HEK293 (cell line): ENCODE results near the gene SH3BGRL3.

ENCODE experiments used
- CTCF ChIA-PET: fragments of 350-600 bp; formaldehyde crosslinking; extraction: SDS; loops from one replicate; lab custom pipeline; 2021; ENCODE audit warnings: antibody characterized with exemption; lab: Yijun Ruan, JAX
- POLR2A ChIA-PET: fragments of 300-600 bp; formaldehyde crosslinking; extraction: SDS; loops from one replicate; lab custom pipeline; 2020; ENCODE audit warnings: antibody characterized with exemption, inconsistent platforms; lab: Yijun Ruan, JAX
- H3K27ac ChIP-seq: fragments of 200-500 bp; sonication (Bioruptor generic); 2 replicates; pipeline ENCODE4 v1.5.1; 2014; ENCODE audit warnings: low read depth, low read length, control low read depth, inconsistent platforms; ENCODE audit errors: extremely low read depth
- H3K36me3 ChIP-seq, 2 experiments: fragments of 200-500 bp in 1 of 2; sonication (Bioruptor generic) in 1 of 2; 1 replicate in 1 of 2; 2 replicates in 1 of 2; pipeline ENCODE4 v1.5.1; 2014 to 2017; ENCODE audit warnings: inconsistent platforms in 2 of 2, low read length in 2 of 2; ENCODE audit not compliant: control insufficient read depth in 2 of 2, insufficient read depth in 1 of 2
- H3K4me1 ChIP-seq: fragments of 200-500 bp; sonication (Bioruptor generic); 2 replicates; pipeline ENCODE4 v1.5.1; 2014; ENCODE audit warnings: mild to moderate bottlenecking, low read length, inconsistent platforms; ENCODE audit not compliant: control insufficient read depth, insufficient read depth
- H3K4me3 ChIP-seq: 2 replicates; pipeline ENCODE4 v1.5.1; 2011; ENCODE audit warnings: low read depth, mild to moderate bottlenecking, control low read depth, low read length, moderate library complexity
- H3K9me3 ChIP-seq: fragments of 200-500 bp; sonication (Bioruptor generic); 2 replicates; pipeline ENCODE4 v1.5.1; 2014; ENCODE audit warnings: low read depth, low read length, inconsistent platforms; ENCODE audit not compliant: control insufficient read depth, insufficient read depth
- EGR2 ChIP-seq: fragments of 450-650 bp; formaldehyde crosslinking; IDR thresholded peaks from 2 replicates; pipeline ENCODE4 v1.5.1; 2016; ENCODE audit warnings: low read depth, missing biosample characterization, missing genetic modification characterization
- YY1 ChIP-seq: fragments of 450-650 bp; formaldehyde crosslinking; IDR thresholded peaks from 2 replicates; pipeline ENCODE4 v1.5.1; 2018; ENCODE audit warnings: missing biosample characterization, missing genetic modification characterization
- ZBTB48 ChIP-seq: fragments of 450-650 bp; formaldehyde crosslinking; IDR thresholded peaks from 2 replicates; pipeline ENCODE4 v1.5.1; 2016; ENCODE audit warnings: missing biosample characterization, missing genetic modification characterization
- ZFHX2 ChIP-seq: fragments of 450-650 bp; formaldehyde crosslinking; conservative IDR thresholded peaks from 2 replicates; pipeline ENCODE4 v1.5.1; 2016; ENCODE audit warnings: missing biosample characterization, missing genetic modification characterization
- ZIC2 ChIP-seq: fragments of 450-650 bp; formaldehyde crosslinking; IDR thresholded peaks from 2 replicates; pipeline ENCODE4 v1.5.1; 2016; ENCODE audit warnings: missing biosample characterization, missing genetic modification characterization
- ZNF157 ChIP-seq: fragments of 450-650 bp; formaldehyde crosslinking; IDR thresholded peaks from 2 replicates; pipeline ENCODE4 v1.5.1; 2016; ENCODE audit warnings: missing biosample characterization, missing genetic modification characterization
- ZNF184 ChIP-seq: fragments of 450-650 bp; IDR thresholded peaks from 2 replicates; pipeline ENCODE4 v1.5.1; 2018; ENCODE audit warnings: missing biosample characterization, mild to moderate bottlenecking, missing genetic modification characterization
- ZNF221 ChIP-seq: fragments of 450-650 bp; formaldehyde crosslinking; IDR thresholded peaks from 2 replicates; pipeline ENCODE4 v1.5.1; 2017; ENCODE audit warnings: missing biosample characterization, missing genetic modification characterization, borderline replicate concordance
- ZNF223 ChIP-seq: fragments of 450-650 bp; formaldehyde crosslinking; IDR thresholded peaks from 2 replicates; pipeline ENCODE4 v1.5.1; 2016; ENCODE audit warnings: missing biosample characterization, missing genetic modification characterization
- ZNF555 ChIP-seq: fragments of 450-650 bp; formaldehyde crosslinking; conservative IDR thresholded peaks from 2 replicates; pipeline ENCODE4 v1.5.1; 2017; ENCODE audit warnings: missing biosample characterization, mild to moderate bottlenecking, missing genetic modification characterization, inconsistent platforms
- ZNF837 ChIP-seq: fragments of 450-650 bp; formaldehyde crosslinking; IDR thresholded peaks from 2 replicates; pipeline ENCODE4 v1.5.1; 2016; ENCODE audit warnings: missing biosample characterization, missing genetic modification characterization
- TF ChIP-seq, protein P1 (sequence below): fragments of 450-650 bp; formaldehyde crosslinking; IDR thresholded peaks from 2 replicates; pipeline ENCODE4 v1.5.1; 2016; ENCODE audit warnings: missing biosample characterization, missing genetic modification characterization
- TF ChIP-seq, protein P2 (sequence below): fragments of 450-650 bp; formaldehyde crosslinking; conservative IDR thresholded peaks from 2 replicates; pipeline ENCODE4 v1.5.1; 2016; ENCODE audit warnings: low read depth, missing biosample characterization, missing genetic modification characterization
- TF ChIP-seq, protein P3 (sequence below): fragments of 450-650 bp; IDR thresholded peaks from 2 replicates; pipeline ENCODE4 v1.5.1; 2018; ENCODE audit warnings: missing biosample characterization, missing genetic modification characterization

The SH3BGRL3 gene

DNA sequence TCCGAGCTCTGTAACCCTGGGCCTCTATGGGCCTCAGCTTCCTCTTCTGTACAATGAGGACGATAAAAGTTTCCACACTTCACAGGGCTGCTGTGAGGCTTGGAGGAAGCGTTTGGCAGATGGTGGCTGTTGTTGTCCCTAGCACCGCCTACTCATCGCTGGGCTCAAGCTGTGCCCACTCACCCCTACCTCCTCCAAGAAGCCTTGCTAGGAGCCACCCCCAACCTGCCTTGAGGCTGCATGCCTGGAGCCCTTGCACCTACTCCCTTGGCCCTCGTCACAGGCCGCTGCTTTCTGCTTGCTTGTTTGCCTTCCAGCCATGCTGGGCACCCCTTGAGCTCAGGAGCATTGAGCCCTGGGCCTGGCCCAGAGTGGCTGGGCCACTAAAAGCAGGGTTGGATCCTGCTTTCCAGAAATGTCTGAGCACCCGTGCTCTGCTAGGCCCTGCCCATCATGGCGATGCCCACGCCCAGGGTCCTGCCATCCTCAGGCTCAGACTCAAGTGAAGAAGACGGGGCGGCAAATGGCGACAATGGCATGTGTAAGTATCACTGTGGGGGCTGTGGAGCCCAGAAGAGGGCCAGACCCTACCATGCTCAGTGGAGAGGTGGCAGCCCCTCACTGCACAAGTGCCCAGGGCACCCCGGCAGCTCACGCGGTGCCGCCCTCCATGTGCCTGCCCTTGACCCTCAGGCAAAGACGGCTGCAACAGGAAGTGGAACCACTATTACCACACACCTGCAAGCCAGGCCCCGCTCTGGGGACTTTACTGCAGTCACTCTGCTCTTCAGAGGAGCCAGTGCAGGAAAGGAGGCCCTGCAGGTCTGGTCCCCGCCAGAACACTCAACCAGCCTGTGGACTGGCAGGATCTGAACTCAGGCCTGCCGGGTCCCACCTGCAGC lies 9.5 kb downstream of the SH3BGRL3 start:
- Histone ChIP-seq H3K27ac (no peak overlapping the region), H3K9me3 (no peaks in the 10 kb centered on the region), H3K4me1 (no peaks in the 10 kb centered on the region), H3K36me3 (peaks cover 0 to 9% of the 10 kb centered on the region in 2 experiments; a peak in 1 of 3 replicates), H3K4me3 (no peak overlapping the region)
- POLR2A ChIA-PET, result interaction anchor here (0.7 to 1.6 kb wide), 2 partner anchors 25 to 119 kb away, joined by 3 read pairs; no protein-coding TSS in a partner anchor
- CTCF ChIA-PET, result interaction anchor here (0.7 to 10.2 kb wide), 9 partner anchors 10 to 128 kb away, joined by 3 to 203 read pairs (median 4); partner anchors contain the start of gene CD52
- TF ChIP-seq ZFHX2 (tag by site-specific recombination), result peak; percentile 95
- TF ChIP-seq, protein P1, sequence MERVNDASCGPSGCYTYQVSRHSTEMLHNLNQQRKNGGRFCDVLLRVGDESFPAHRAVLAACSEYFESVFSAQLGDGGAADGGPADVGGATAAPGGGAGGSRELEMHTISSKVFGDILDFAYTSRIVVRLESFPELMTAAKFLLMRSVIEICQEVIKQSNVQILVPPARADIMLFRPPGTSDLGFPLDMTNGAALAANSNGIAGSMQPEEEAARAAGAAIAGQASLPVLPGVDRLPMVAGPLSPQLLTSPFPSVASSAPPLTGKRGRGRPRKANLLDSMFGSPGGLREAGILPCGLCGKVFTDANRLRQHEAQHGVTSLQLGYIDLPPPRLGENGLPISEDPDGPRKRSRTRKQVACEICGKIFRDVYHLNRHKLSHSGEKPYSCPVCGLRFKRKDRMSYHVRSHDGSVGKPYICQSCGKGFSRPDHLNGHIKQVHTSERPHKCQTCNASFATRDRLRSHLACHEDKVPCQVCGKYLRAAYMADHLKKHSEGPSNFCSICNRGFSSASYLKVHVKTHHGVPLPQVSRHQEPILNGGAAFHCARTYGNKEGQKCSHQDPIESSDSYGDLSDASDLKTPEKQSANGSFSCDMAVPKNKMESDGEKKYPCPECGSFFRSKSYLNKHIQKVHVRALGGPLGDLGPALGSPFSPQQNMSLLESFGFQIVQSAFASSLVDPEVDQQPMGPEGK (tag by site-specific recombination), result no peak
- TF ChIP-seq ZNF837 (tag by site-specific recombination), result no peak
- TF ChIP-seq, protein P2, sequence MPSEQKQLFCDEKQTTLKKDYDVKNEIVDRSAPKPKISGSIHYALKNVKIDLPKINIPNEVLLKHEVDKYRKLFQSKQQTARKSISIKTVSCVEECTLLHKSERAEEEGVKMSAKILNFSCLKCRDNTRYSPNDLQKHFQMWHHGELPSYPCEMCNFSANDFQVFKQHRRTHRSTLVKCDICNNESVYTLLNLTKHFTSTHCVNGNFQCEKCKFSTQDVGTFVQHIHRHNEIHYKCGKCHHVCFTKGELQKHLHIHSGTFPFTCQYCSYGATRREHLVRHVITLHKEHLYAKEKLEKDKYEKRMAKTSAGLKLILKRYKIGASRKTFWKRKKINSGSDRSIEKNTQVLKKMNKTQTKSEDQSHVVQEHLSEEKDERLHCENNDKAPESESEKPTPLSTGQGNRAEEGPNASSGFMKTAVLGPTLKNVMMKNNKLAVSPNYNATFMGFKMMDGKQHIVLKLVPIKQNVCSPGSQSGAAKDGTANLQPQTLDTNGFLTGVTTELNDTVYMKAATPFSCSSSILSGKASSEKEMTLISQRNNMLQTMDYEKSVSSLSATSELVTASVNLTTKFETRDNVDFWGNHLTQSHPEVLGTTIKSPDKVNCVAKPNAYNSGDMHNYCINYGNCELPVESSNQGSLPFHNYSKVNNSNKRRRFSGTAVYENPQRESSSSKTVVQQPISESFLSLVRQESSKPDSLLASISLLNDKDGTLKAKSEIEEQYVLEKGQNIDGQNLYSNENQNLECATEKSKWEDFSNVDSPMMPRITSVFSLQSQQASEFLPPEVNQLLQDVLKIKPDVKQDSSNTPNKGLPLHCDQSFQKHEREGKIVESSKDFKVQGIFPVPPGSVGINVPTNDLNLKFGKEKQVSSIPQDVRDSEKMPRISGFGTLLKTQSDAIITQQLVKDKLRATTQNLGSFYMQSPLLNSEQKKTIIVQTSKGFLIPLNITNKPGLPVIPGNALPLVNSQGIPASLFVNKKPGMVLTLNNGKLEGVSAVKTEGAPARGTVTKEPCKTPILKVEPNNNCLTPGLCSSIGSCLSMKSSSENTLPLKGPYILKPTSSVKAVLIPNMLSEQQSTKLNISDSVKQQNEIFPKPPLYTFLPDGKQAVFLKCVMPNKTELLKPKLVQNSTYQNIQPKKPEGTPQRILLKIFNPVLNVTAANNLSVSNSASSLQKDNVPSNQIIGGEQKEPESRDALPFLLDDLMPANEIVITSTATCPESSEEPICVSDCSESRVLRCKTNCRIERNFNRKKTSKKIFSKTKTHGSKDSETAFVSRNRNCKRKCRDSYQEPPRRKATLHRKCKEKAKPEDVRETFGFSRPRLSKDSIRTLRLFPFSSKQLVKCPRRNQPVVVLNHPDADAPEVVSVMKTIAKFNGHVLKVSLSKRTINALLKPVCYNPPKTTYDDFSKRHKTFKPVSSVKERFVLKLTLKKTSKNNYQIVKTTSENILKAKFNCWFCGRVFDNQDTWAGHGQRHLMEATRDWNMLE (tag by site-specific recombination), result no peak
- no peak for TF ChIP-seq YY1 (tag by site-specific recombination)
- TF ChIP-seq ZNF223 (tag by site-specific recombination), result no peak
- TF ChIP-seq ZIC2 (tag by site-specific recombination), result peak; percentile 74
- TF ChIP-seq EGR2 (tag by site-specific recombination), result peak; percentile 95
- no peak for TF ChIP-seq ZNF184 (tag by site-specific recombination)
- no peak for TF ChIP-seq ZNF157 (tag by site-specific recombination)
- no peak for TF ChIP-seq ZNF555 (tag by site-specific recombination)
- TF ChIP-seq ZNF221 (tag by site-specific recombination), result no peak
- TF ChIP-seq, protein P3, sequence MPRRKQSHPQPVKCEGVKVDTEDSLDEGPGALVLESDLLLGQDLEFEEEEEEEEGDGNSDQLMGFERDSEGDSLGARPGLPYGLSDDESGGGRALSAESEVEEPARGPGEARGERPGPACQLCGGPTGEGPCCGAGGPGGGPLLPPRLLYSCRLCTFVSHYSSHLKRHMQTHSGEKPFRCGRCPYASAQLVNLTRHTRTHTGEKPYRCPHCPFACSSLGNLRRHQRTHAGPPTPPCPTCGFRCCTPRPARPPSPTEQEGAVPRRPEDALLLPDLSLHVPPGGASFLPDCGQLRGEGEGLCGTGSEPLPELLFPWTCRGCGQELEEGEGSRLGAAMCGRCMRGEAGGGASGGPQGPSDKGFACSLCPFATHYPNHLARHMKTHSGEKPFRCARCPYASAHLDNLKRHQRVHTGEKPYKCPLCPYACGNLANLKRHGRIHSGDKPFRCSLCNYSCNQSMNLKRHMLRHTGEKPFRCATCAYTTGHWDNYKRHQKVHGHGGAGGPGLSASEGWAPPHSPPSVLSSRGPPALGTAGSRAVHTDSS (tag by site-specific recombination), result no peak
- no peak for TF ChIP-seq ZBTB48 (tag by site-specific recombination)
